Measurements from ENCODE around the gene TAS1R1. TPM values are rescaled to one million over a fixed set of nuclear protein-coding genes. Genes with fewer than 3 reads are reported as not detected.
A peak's percentile ranks its signal among the peaks of the same experiment; 100 is the strongest.

TAS1R1 gene
- total and polyA plus RNA-seq, 9 of the 15 experiments (the other 6 are each of a cell fraction or from before 2014, with no cell fraction given) = 0.06 TPM; not detected in 8

GRCh38 chr1:6603915-6604558, 48.9 kb downstream of the TAS1R1 start (continued):
- TF ChIP-seq ATF4 (CRISPR knock-in tag; IDR thresholded peaks at IDR 0.05) (peak; percentile 19; the same call in 1 of the 2 replicates), MEF2D (tag; conservative IDR thresholded peaks at IDR 0.05; ENCODE audit: low read depth) (peak; percentile 52; the same call in 1 of the 2 replicates), HOMEZ (CRISPR knock-in tag; IDR thresholded peaks at IDR 0.05) (no peak), HMGN3 (IDR thresholded peaks at IDR 0.05; ENCODE audit: borderline replicate concordance, extremely low read depth, insufficient read length, low read depth, low read length) (no peak), NFXL1 (CRISPR knock-in tag; IDR thresholded peaks at IDR 0.05) (0 out of 2 replicates have a peak, but pooled peaks have one; percentile 18), SMAD1 (IDR thresholded peaks at IDR 0.05; ENCODE audit: low read depth, low read length, partially characterized antibody) (no peak), RBM34 (IDR thresholded peaks at IDR 0.05; ENCODE audit: borderline replicate concordance, insufficient read depth, low read length) (no peak), CHD1 (IDR thresholded peaks at IDR 0.05; ENCODE audit: low read length) (peak; percentile 26), WHSC1 (IDR thresholded peaks at IDR 0.05; ENCODE audit: low read length) (no peak), ZNF23 (CRISPR knock-in tag; IDR thresholded peaks at IDR 0.05) (no peak), FOXK2 (conservative IDR thresholded peaks at IDR 0.05 in 1 of 2, IDR thresholded peaks at IDR 0.05 in 1 of 2; ENCODE audit: low read depth in 2 of 2) (no peak; a peak in 1 of 4 replicates), SRSF1 (IDR thresholded peaks at IDR 0.05; ENCODE audit: low read depth, low read length) (no peak), ZNF445 (CRISPR knock-in tag; IDR thresholded peaks at IDR 0.05; ENCODE audit: low read depth) (no peak; the same call in 1 of the 2 replicates), MNT (conservative IDR thresholded peaks at IDR 0.05) (peak; percentile 97 to 98), NCOR1 (IDR thresholded peaks at IDR 0.05) (no peak; the same call in 1 of the 2 replicates), POLR3G (IDR thresholded peaks at IDR 0.05; ENCODE audit: extremely low read depth, insufficient read length, insufficient replicate concordance) (no peak), STAT5B (CRISPR knock-in tag; IDR thresholded peaks at IDR 0.05) (no peak), MED1 (CRISPR knock-in tag; IDR thresholded peaks at IDR 0.05; ENCODE audit: borderline replicate concordance) (no peak; the same call in 1 of the 2 replicates), ARNT (IDR thresholded peaks at IDR 0.05) (0 out of 4 replicates have a peak, but pooled peaks have one; percentile 20 to 58), HSF4 (CRISPR knock-in tag; IDR thresholded peaks at IDR 0.05; ENCODE audit: borderline replicate concordance) (no peak), BRD9 (IDR thresholded peaks at IDR 0.05; ENCODE audit: low read depth, partially characterized antibody) (peak; percentile 76), CREM (IDR thresholded peaks at IDR 0.05; ENCODE audit: low read depth) (0 out of 2 replicates have a peak, but pooled peaks have one; percentile 47), ZNF830 (CRISPR knock-in tag; IDR thresholded peaks at IDR 0.05) (peak; percentile 30; the same call in 1 of the 2 replicates), ZNF436 (CRISPR knock-in tag; IDR thresholded peaks at IDR 0.05) (0 out of 2 replicates have a peak, but pooled peaks have one; percentile 15), BMI1 (IDR thresholded peaks at IDR 0.05; ENCODE audit: low read length) (no peak)
